Lung microvascular endothelial cell (primary cell): ENCODE results near the gene MKX. TPM values are rescaled to one million over a fixed set of nuclear protein-coding genes. Genes with fewer than 3 reads are reported as not detected.

ENCODE experiments used
- DNase-seq, 2 donors: peaks; one replicate each; pipeline versions ENCODE4 v3.0.0 to v3.0.0-alpha.2; 2010; ENCODE audit warnings: low read depth in 2 of 2
- total RNA-seq: library from RNA; depleted of rRNA; stranded (reverse); fragments of >200 nt; gene quantifications from 2 replicates; pipeline ENCODE4 v1.2.1, GENCODE V29; 2014

Gene MKX
- total RNA-seq, result 0.20 TPM in 1 of 2 replicates, not detected in the other

GRCh38 chr10:27745732-27746396, at the start of gene MKX:
MKX (minus strand) TSS chr10:27745819; CDS start chr10:27743415, 2,404 bp downstream.
- DNase-seq, result peak; percentile 24 to 64

GRCh38 chr10:27794157-27794556, 48.5 kb upstream of the MKX start:
- DNase-seq, result no peak

GRCh38 chr10:27792216-27792615, 46.6 kb upstream of the MKX start:
- no peak for DNase-seq

GRCh38 chr10:27784272-27784671, 38.7 kb upstream of the MKX start:
- no peak for DNase-seq

- DNase-seq, result peak; percentile 56 to 58
Observed at GRCh38 chr10:27783660-27784059, 38.0 kb upstream of the MKX start.

- no peak for DNase-seq
Observed at GRCh38 chr10:27779462-27780015, 33.9 kb upstream of the MKX start.

GRCh38 chr10:27774831-27775230, 29.2 kb upstream of the MKX start:
- no peak for DNase-seq

- no peak for DNase-seq
Observed at GRCh38 chr10:27771231-27771630, 25.6 kb upstream of the MKX start.

GRCh38 chr10:27770181-27770580, 24.6 kb upstream of the MKX start:
- no peak for DNase-seq

GRCh38 chr10:27760867-27761266, 15.2 kb upstream of the MKX start:
- DNase-seq, result no peak

- DNase-seq, result no peak
Observed at GRCh38 chr10:27759483-27760272, 14.1 kb upstream of the MKX start.

- DNase-seq, result no peak
Observed at GRCh38 chr10:27752673-27753237, 7.1 kb upstream of the MKX start.

GRCh38 chr10:27748601-27749000, 3.0 kb upstream of the MKX start:
- DNase-seq, result no peak

- DNase-seq, result no peak
Observed at GRCh38 chr10:27747096-27747451, 1.5 kb upstream of the MKX start.

GRCh38 chr10:27746397-27747095, 927 bp upstream of the MKX start:
- DNase-seq, result no peak

- DNase-seq, result peak in 1 of 2 donors; percentile 8
Observed at GRCh38 chr10:27744802-27745731, 552 bp downstream of the MKX start.

- DNase-seq, result peak; percentile 10 to 30
Observed at GRCh38 chr10:27743877-27744801, 1.5 kb downstream of the MKX start.

GRCh38 chr10:27743012-27743876, 2.4 kb downstream of the MKX start:
- peak in 1 of 2 donors; percentile 23 for DNase-seq
